Large intestine (tissue), 3 donors: Measurements from ENCODE around the gene GPR68. TPM values are rescaled to one million over a fixed set of nuclear protein-coding genes. Genes with fewer than 3 reads are reported as not detected.

Source experiments
- DNase-seq, 2 donors: peaks; one replicate each; pipeline versions ENCODE4 v3.0.0 to v3.0.0-alpha.2; 2013
- H3K27ac ChIP-seq: one replicate; pipeline ENCODE4 v1.5.1; 2013; ENCODE audit warnings: low read length
- H3K27me3 ChIP-seq: 2 replicates; pipeline ENCODE4 v1.6.1; 2013; ENCODE audit warnings: low read length; ENCODE audit not compliant: control insufficient read depth, insufficient read depth
- H3K36me3 ChIP-seq: 2 replicates; pipeline ENCODE4 v1.6.1; 2013; ENCODE audit warnings: low read length; ENCODE audit not compliant: control insufficient read depth, insufficient read depth
- H3K4me1 ChIP-seq: one replicate; pipeline ENCODE4 v1.6.1; 2013; ENCODE audit warnings: low read length; ENCODE audit not compliant: control insufficient read depth, insufficient read depth
- H3K4me3 ChIP-seq: one replicate; pipeline ENCODE4 v1.5.1; 2013; ENCODE audit warnings: low read length
- H3K9me3 ChIP-seq: one replicate; pipeline ENCODE4 v1.6.1; 2013; ENCODE audit warnings: mild to moderate bottlenecking, low read depth, low read length, moderate library complexity; ENCODE audit not compliant: control insufficient read depth
- WGBS: methylation state at CpG from one replicate; pipeline ENCODE4 v1.1.5; 2013; ENCODE audit warnings: low lambda C conversion rate; ENCODE audit not compliant: insufficient coverage; 5-methylcytosine and 5-hydroxymethylcytosine counted together
- polyA plus RNA-seq: library from polyadenylated mRNA; unstranded; fragments of 120-200 nt; gene quantifications from one replicate; pipeline ENCODE4 v1.2.1, GENCODE V29; 2013

Gene GPR68
- polyA plus RNA-seq, 1 donor, result 2.9 TPM

DNA sequence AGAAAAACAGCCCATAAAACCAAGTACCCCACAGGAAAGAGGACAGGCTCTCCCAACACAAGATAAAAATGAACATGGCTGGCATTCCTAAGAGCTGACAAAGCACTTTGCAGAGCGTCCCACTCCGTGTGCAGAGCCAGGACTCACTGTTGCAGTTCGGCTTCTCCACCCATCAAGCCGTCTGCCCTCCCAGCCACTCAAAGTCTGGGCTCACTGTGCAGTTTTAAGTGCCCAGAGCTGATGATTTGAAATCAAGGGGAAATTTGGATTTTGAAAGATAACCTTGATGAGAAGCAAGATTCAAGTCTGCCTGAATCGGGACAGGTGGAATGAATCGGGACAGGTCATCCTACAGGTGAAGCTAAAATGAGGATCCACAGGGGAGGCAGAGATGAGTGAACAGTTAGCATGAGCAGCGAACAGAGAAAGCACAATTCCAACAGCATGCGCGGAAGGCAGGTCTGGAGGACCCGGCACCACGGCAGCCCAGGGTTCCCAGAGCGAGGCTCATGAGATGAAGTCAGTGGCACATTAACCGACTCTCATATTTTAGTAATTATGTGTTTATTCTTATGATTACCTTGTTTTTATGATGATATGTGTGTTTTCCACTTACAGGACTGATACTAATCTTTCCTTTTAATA is 39.8 kb upstream of the GPR68 start:
- no peaks in the 10 kb centered on the region for H3K27me3 ChIP-seq
- no peaks in the 10 kb centered on the region for H3K9me3 ChIP-seq
- peaks cover 65% of the 10 kb centered on the region for H3K36me3 ChIP-seq
- H3K27ac ChIP-seq, result no peak overlapping the region
- no peak for DNase-seq
- no CpG with 5 or more reads among the region's 13 CpGs for WGBS
- no peak overlapping the region for H3K4me3 ChIP-seq
- no peaks in the 10 kb centered on the region for H3K4me1 ChIP-seq

- H3K4me1 ChIP-seq, result no peaks in the 10 kb centered on the region
- no peak for DNase-seq
- H3K9me3 ChIP-seq, result no peaks in the 10 kb centered on the region
- H3K27me3 ChIP-seq, result no peaks in the 10 kb centered on the region
- H3K27ac ChIP-seq, result no peak overlapping the region
- H3K4me3 ChIP-seq, result no peak overlapping the region
- 100% methylated on average over 1 of the region's 4 CpGs for WGBS
- H3K36me3 ChIP-seq, result peaks cover 65% of the 10 kb centered on the region
These were observed 39.2 kb upstream of the GPR68 start for GRCh38 chr14:91283666-91284065.

- Histone ChIP-seq H3K9me3 (no peaks in the 10 kb centered on the region), H3K27ac (no peak overlapping the region), H3K4me3 (no peak overlapping the region), H3K27me3 (no peaks in the 10 kb centered on the region), H3K36me3 (peaks cover 67% of the 10 kb centered on the region), H3K4me1 (no peaks in the 10 kb centered on the region)
- no peak for DNase-seq
- WGBS, result 100% methylated on average over 1 of the region's 14 CpGs
These were observed 38.6 kb upstream of the GPR68 start for GRCh38 chr14:91282954-91283645.

DNA sequence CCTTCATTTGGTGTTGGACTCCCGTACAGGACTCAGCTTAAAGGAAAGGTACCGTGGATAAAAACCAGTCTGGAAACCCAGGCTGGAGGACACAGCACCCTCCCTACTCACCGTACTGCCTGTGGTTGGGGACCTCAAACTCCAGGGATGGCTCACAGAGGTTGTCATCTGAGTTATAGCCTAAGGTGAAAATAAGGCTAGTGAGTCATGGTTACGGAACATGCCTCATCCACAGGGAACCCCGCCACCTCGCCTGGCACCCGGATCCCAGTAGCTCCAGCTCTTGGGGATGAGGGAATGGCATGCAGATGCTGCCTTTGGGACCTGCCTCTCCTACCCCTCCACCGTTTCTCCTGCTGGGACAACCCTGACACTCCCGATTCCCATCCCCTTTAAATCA is 36.8 kb upstream of the GPR68 start:
- no peak for DNase-seq
- Histone ChIP-seq H3K4me3 (no peak overlapping the region), H3K36me3 (peaks cover 71% of the 10 kb centered on the region), H3K27ac (no peak overlapping the region), H3K9me3 (no peaks in the 10 kb centered on the region), H3K27me3 (no peaks in the 10 kb centered on the region), H3K4me1 (no peaks in the 10 kb centered on the region)
- no CpG with 5 or more reads among the region's 9 CpGs for WGBS

- no peak overlapping the region for H3K27ac ChIP-seq
- no peaks in the 10 kb centered on the region for H3K4me1 ChIP-seq
- no peak for DNase-seq
- H3K27me3 ChIP-seq, result no peaks in the 10 kb centered on the region
- peaks cover 69% of the 10 kb centered on the region for H3K36me3 ChIP-seq
- no peaks in the 10 kb centered on the region for H3K9me3 ChIP-seq
- H3K4me3 ChIP-seq, result no peak overlapping the region
- 94% methylated on average over 2 of the region's 5 CpGs for WGBS
These were observed 35.6 kb upstream of the GPR68 start for GRCh38 chr14:91280129-91280528.

DNA sequence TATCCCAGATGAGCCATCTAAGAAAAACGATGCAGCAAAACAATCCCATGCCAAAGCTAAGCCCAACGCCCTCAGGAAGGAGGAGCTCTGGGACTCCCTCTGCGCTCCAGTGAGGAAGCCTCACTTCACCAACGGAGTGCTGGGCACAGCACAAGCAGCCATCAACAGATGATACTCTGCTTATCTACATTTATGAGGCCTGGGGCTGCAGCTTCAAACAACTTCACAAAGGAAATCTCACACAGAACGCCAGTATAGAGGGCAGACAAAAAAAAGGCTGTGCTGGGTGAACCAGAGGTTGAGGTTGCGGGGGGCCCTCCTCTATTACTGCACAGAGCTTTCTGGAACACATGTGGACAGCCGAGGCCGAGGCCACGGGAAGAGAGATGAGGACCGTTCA is 34.9 kb upstream of the GPR68 start:
- peaks cover 68% of the 10 kb centered on the region for H3K36me3 ChIP-seq
- H3K4me1 ChIP-seq, result no peaks in the 10 kb centered on the region
- H3K4me3 ChIP-seq, result no peak overlapping the region
- H3K9me3 ChIP-seq, result no peaks in the 10 kb centered on the region
- no peak for DNase-seq
- WGBS, result 40% methylated on average over 1 of the region's 10 CpGs
- H3K27me3 ChIP-seq, result no peaks in the 10 kb centered on the region
- H3K27ac ChIP-seq, result no peak overlapping the region

GRCh38 chr14:91278383-91278715 is 33.8 kb upstream of the GPR68 start:
- 100% methylated on average over 3 of the region's 5 CpGs for WGBS
- no peak for DNase-seq
- Histone ChIP-seq H3K9me3 (no peaks in the 10 kb centered on the region), H3K27ac (no peak overlapping the region), H3K27me3 (no peaks in the 10 kb centered on the region), H3K36me3 (peaks cover 67% of the 10 kb centered on the region), H3K4me1 (no peaks in the 10 kb centered on the region), H3K4me3 (no peak overlapping the region)

DNA sequence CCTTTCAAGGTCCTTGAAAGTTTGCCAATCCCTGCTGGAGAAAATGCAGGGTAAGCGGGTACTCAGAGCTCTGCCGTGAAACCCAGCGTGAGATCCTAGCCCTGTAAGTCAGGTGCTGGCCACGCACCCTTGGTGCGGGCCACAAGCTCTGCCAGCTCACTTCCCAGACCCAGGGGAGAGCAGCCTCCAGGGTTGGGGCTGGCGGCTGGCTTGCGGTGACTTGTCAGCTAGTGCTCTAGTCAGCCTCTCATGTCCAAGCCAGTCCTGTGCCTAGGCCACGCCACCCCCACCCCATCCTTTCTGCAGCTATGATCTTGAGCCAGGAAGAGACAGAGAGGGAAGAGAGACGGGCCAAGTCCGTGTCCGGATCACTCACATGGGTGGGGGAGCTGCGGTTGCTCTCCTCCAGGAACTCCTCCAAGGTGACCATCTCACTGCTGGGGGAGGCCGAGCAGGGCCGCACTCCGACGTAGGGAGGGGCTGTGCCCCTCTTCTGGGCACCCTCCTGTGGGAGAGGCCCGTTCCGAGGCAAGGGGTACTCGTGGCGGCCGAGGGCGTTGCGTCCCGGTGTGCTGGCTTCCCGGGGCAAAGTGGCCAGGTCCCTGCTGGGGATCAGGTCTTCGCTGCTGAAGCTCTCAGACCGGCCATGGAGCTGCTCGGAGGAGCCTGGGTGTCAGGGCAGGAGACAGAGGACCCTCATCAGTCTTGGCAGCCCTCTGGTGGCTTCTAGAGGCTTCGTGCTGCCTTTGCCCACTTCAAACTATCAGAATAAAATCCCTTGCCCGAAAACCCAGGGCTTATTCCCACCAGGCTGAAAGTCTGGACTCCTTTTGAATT is 33.3 kb upstream of the GPR68 start:
- no peak overlapping the region for H3K27ac ChIP-seq
- no peaks in the 10 kb centered on the region for H3K27me3 ChIP-seq
- no peaks in the 10 kb centered on the region for H3K4me1 ChIP-seq
- no peaks in the 10 kb centered on the region for H3K9me3 ChIP-seq
- peaks cover 67% of the 10 kb centered on the region for H3K36me3 ChIP-seq
- WGBS, result no CpG with 5 or more reads among the region's 30 CpGs
- H3K4me3 ChIP-seq, result no peak overlapping the region
- DNase-seq, result no peak

DNA sequence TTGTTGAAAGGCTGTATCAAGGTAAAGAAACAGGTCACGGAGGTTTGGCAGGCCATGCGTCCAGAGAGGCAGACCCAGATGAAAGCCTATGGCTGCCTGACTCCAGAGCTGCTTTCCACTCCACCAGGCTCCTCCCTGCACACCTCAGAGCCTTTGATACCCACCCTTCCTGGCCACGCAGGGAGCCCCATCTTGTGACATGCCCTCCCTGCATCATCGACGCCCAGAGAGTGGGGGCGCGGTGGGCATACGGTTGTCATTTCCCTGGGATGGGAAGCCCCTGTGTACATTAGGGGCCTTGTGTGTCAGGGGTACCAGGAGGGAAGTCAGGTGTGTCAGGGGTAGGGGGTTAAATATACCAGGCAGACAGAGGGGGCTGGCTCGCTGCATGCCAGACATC is 30.3 kb upstream of the GPR68 start:
- Histone ChIP-seq H3K36me3 (peaks cover 55% of the 10 kb centered on the region), H3K27me3 (no peaks in the 10 kb centered on the region), H3K27ac (no peak overlapping the region), H3K4me3 (no peak overlapping the region), H3K9me3 (no peaks in the 10 kb centered on the region), H3K4me1 (no peaks in the 10 kb centered on the region)
- no peak for DNase-seq
- WGBS, result no CpG with 5 or more reads among the region's 9 CpGs

DNA sequence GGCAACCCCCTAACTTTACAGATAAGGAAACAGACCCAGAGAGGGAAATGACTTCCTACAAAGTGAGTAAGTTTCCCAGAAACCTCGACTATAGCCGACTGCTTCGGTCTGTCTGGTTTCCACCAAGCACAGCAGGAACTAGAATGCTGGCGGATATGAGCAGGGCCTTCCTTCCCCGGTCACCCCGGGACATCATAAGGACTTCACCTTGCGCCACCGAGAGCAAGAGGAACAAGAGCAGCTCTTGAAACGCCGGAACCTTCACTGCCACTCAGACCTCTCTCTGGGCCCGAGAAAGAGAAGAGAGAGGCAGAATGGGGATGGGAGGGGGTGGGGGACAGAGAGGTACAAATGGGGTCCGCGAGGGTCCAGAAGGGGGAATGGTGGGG is 29.4 kb upstream of the GPR68 start:
- DNase-seq, result no peak
- Histone ChIP-seq H3K9me3 (no peaks in the 10 kb centered on the region), H3K36me3 (peaks cover 47% of the 10 kb centered on the region), H3K4me1 (peaks cover 2% of the 10 kb centered on the region), H3K4me3 (no peak overlapping the region), H3K27me3 (no peaks in the 10 kb centered on the region), H3K27ac (no peak overlapping the region)
- no CpG with 5 or more reads among the region's 13 CpGs for WGBS
